HepG2 (cell line): ENCODE results near the gene FNIP2. TPM values are rescaled to one million over a fixed set of nuclear protein-coding genes. Genes with fewer than 3 reads are reported as not detected.
A peak's percentile ranks its signal among the peaks of the same experiment; 100 is the strongest.

Source experiments
- ATAC-seq: fragments of 200-7000 bp; cut with Tn5 transposase; 3 replicates; pipeline ENCODE4 v1.9.1; 2020; ENCODE audit warnings: mild to moderate bottlenecking, moderate library complexity
- BruUV-seq: library from RNA; stranded (reverse); fragments of 400-500 nt; replicated peaks from 2 replicates; lab custom pipeline; 2021; lab: Mats Ljungman, UMichigan
- CTCF ChIA-PET: fragments of 300-600 bp; formaldehyde crosslinking; extraction: SDS; loops from one replicate; lab custom pipeline; 2021; ENCODE audit warnings: low total read pairs, inconsistent platforms, low intra/inter-chr PET ratio; lab: Yijun Ruan, JAX
- POLR2A ChIA-PET: fragments of 350-600 bp; sonication (Branson Sonifier 250); formaldehyde crosslinking; loops from one replicate; lab custom pipeline; 2020; ENCODE audit warnings: antibody characterized with exemption, inconsistent platforms; lab: Yijun Ruan, JAX
- DNase-seq: peaks from one replicate; pipeline ENCODE4 v3.0.0-alpha.2; 2015; ENCODE audit warnings: low spot score
- FAIRE-seq: peaks from 3 replicates; lab custom pipeline; 2011; peaks lifted over from hg19 to GRCh38; lab: Jason Lieb, UNC
- H2AFZ ChIP-seq: one replicate; pipeline ENCODE4 v1.6.1; 2011; ENCODE audit warnings: low read length, inconsistent platforms
- H3K27ac ChIP-seq: fragments of 300-600 bp; 3 replicates; pipeline ENCODE4 v1.8.0; 2011; ENCODE audit warnings: mixed run types, mild to moderate bottlenecking, mixed read lengths, low read length, inconsistent platforms; ENCODE audit not compliant: insufficient read depth; ENCODE audit errors: extremely low read length
- H3K27me3 ChIP-seq, 2 experiments: fragments of 200-600 bp in 1 of 2; 2 replicates in 1 of 2; 3 replicates in 1 of 2; pipeline versions ENCODE4 v1.6.0 to v1.8.0; 2011; ENCODE audit warnings: low read length in 2 of 2, mild to moderate bottlenecking in 2 of 2, moderate library complexity in 2 of 2, inconsistent platforms in 1 of 2; ENCODE audit not compliant: insufficient read depth in 2 of 2, control insufficient read depth in 1 of 2
- H3K36me3 ChIP-seq, 2 experiments: fragments of 200-600 bp in 1 of 2; replicated peaks in 1 of 2; 2 replicates in 1 of 2; 3 replicates in 1 of 2; pipeline versions ENCODE4 v1.5.1 to v1.8.0; 2011; ENCODE audit warnings: low read length in 2 of 2, inconsistent platforms in 1 of 2; ENCODE audit not compliant: insufficient read depth in 2 of 2, control insufficient read depth in 1 of 2
- H3K4me1 ChIP-seq: 2 replicates; pipeline ENCODE4 v1.5.1; 2012; ENCODE audit warnings: low read length, inconsistent platforms; ENCODE audit not compliant: insufficient read depth
- H3K4me2 ChIP-seq: 2 replicates; pipeline ENCODE4 v1.6.0; 2011; ENCODE audit warnings: low read depth, low read length, inconsistent platforms
- H3K4me3 ChIP-seq, 3 experiments: fragments of 200-600 bp in 1 of 3; sonication (generic), shearing (Covaris generic) in 1 of 3; replicated peaks in 1 of 3; 2 replicates each; pipeline ENCODE4 v1.5.1; 2011 to 2016; ENCODE audit warnings: low read length in 3 of 3, inconsistent platforms in 2 of 3, low read depth in 2 of 3, mild to moderate bottlenecking in 2 of 3, control low read depth in 1 of 3, mixed read lengths in 1 of 3; ENCODE audit not compliant: insufficient read depth in 1 of 3
- H3K79me2 ChIP-seq: one replicate; pipeline ENCODE4 v1.6.1; 2011; ENCODE audit warnings: low read length, inconsistent platforms; ENCODE audit not compliant: insufficient read depth
- H3K9ac ChIP-seq: 2 replicates; pipeline ENCODE4 v1.6.0; 2011; ENCODE audit warnings: mild to moderate bottlenecking, low read depth, low read length, inconsistent platforms; ENCODE audit not compliant: insufficient read depth
- H3K9me3 ChIP-seq: 2 replicates; pipeline ENCODE4 v1.5.1; 2012; ENCODE audit warnings: mild to moderate bottlenecking, low read length
- H4K20me1 ChIP-seq: 2 replicates; pipeline ENCODE4 v1.6.0; 2011; ENCODE audit warnings: inconsistent platforms, mild to moderate bottlenecking, low read length, moderate library complexity; ENCODE audit not compliant: insufficient read depth
- AHDC1 ChIP-seq: sonication (generic); formaldehyde crosslinking; IDR thresholded peaks from 2 replicates; pipeline ENCODE4 v1.5.1; 2020; ENCODE audit warnings: mild to moderate bottlenecking, missing genetic modification reagents, borderline replicate concordance
- ELF3 ChIP-seq: IDR thresholded peaks from 2 replicates; pipeline ENCODE4 v1.6.1; 2016; ENCODE audit warnings: missing genetic modification reagents, missing compliant biosample characterization
- GABPA ChIP-seq, 2 experiments: IDR thresholded peaks; 2 replicates each; pipeline ENCODE4 v1.6.1; 2011 to 2016; ENCODE audit warnings: low read depth in 2 of 2, low read length in 1 of 2, missing biosample characterization in 1 of 2, missing genetic modification characterization in 1 of 2
- GATAD2A ChIP-seq: IDR thresholded peaks from 2 replicates; pipeline ENCODE4 v1.6.1; 2016
- MAX ChIP-seq: IDR thresholded peaks from 2 replicates; pipeline ENCODE4 v1.6.1; 2012; ENCODE audit warnings: inconsistent platforms
- MYC ChIP-seq: sonication (generic); formaldehyde crosslinking; IDR thresholded peaks from 2 replicates; pipeline ENCODE4 v1.9.0; 2021; ENCODE audit warnings: missing genetic modification reagents, borderline replicate concordance
- SAP130 ChIP-seq: IDR thresholded peaks from 2 replicates; pipeline ENCODE4 v1.6.1; 2016; ENCODE audit warnings: low read depth
- STAT6 ChIP-seq: sonication (generic); formaldehyde crosslinking; IDR thresholded peaks from 2 replicates; pipeline ENCODE4 v1.4.0; 2020; ENCODE audit warnings: missing genetic modification reagents, mild to moderate bottlenecking, borderline replicate concordance
- ZBTB38 ChIP-seq: sonication (generic); formaldehyde crosslinking; IDR thresholded peaks from 2 replicates; pipeline ENCODE4 v1.5.1; 2020; ENCODE audit warnings: mild to moderate bottlenecking, missing genetic modification reagents
- ZFYVE20 ChIP-seq: sonication (generic); formaldehyde crosslinking; IDR thresholded peaks from 2 replicates; pipeline ENCODE4 v1.8.0; 2023; ENCODE audit warnings: low read depth, mild to moderate bottlenecking, moderate library complexity, missing genetic modification reagents, borderline replicate concordance
- ZNF121 ChIP-seq: sonication (generic); formaldehyde crosslinking; IDR thresholded peaks from 2 replicates; pipeline ENCODE4 v1.5.0; 2020; ENCODE audit warnings: mild to moderate bottlenecking, missing genetic modification reagents
- ZNF782 ChIP-seq: sonication (generic); formaldehyde crosslinking; IDR thresholded peaks from 2 replicates; pipeline ENCODE4 v1.4.0; 2020; ENCODE audit warnings: missing genetic modification reagents, mild to moderate bottlenecking, borderline replicate concordance
- WGBS: methylation state at CpG from one replicate; pipeline ENCODE4 v1.1.6; 2017; ENCODE audit warnings: low lambda C conversion rate; 5-methylcytosine and 5-hydroxymethylcytosine counted together
- in situ Hi-C: cut with HindIII; loops from 2 replicates; pipeline ENCODE4 v1.10.0; 2017; ENCODE audit warnings: low pct_unique_long_range_greater_than_20kb; ENCODE audit not compliant: extremely low pct_ligation_motif_present
- intact Hi-C: fragments of 100-400 bp; cut with micrococcal nuclease; formaldehyde crosslinking; loops from one replicate; pipeline ENCODE4 v1.10.0; 2022; ENCODE audit not compliant: unreplicated experiment
- polyA plus RNA-seq, 8 experiments: library from polyadenylated mRNA; depleted of rRNA in 3 of 8; stranded (reverse) in 7 of 8; unstranded in 1 of 8; fragments of >200 nt; fragmentation: Illumina TruSeq in 4 of 8; extraction: Trizol in 4 of 8; gene quantifications; 2 replicates each; pipeline versions ENCODE4 v1.2.1 to v1.2.3, GENCODE V29; 2011 to 2016; ENCODE audit warnings: low read depth in 4 of 8, missing spikeins in 1 of 8, mixed read lengths in 1 of 8; ENCODE audit not compliant: insufficient read depth in 1 of 8
- total RNA-seq, 5 experiments: library from RNA; depleted of rRNA; stranded (reverse); fragments of >200 nt; fragmentation: Illumina TruSeq; extraction: Trizol; gene quantifications; 2 replicates each; pipeline ENCODE4 v1.2.3, GENCODE V29; 2016; ENCODE audit warnings: low read depth in 1 of 5

FNIP2 gene
- total and polyA plus RNA-seq, 2 of the 13 experiments (the other 11 are each of a cell fraction or from before 2014, with no cell fraction given), result 15.5 to 21.0 TPM

- H4K20me1 ChIP-seq, result no peaks in the 10 kb centered on the region
- in situ Hi-C loops (no loop called here), intact Hi-C loops (loop anchor here (2.0 kb wide), 3 partner anchors 15 to 43 kb away; partner anchors contain the start of gene FNIP2)
- no peaks in the 10 kb centered on the region for H3K27me3 ChIP-seq
- no peaks in the 10 kb centered on the region for H3K36me3 ChIP-seq
- peak overlapping the region; percentile 74 for H3K27ac ChIP-seq
- H3K4me1 ChIP-seq, result peaks cover 88% of the 10 kb centered on the region
- ATAC-seq, result peak; percentile 38
- H3K9me3 ChIP-seq, result no peaks in the 10 kb centered on the region
- POLR2A ChIA-PET, result interaction anchor here (0.6 to 1.5 kb wide), 2 partner anchors 11 to 29 kb away, joined by 3 to 5 read pairs; no protein-coding TSS in a partner anchor
- peaks cover 75% of the 10 kb centered on the region for H3K79me2 ChIP-seq
- no peak for FAIRE-seq
- peak overlapping the region; percentile 46 for H3K4me2 ChIP-seq
- BruUV-seq, result no TSS peak
- H3K4me3 ChIP-seq, result no peak overlapping the region; a peak in 2 of 6 replicates
- no peak overlapping the region for H2AFZ ChIP-seq
- H3K9ac ChIP-seq, result peak overlapping the region; percentile 50; the same call in 1 of the 2 replicates
- CTCF ChIA-PET, result no interaction called here
- no peak for DNase-seq
- WGBS, result 38% methylated on average over 6 of the region's 6 CpGs
- TF ChIP-seq ZNF121, result no peak
- peak; percentile 17; the same call in 1 of the 2 replicates for TF ChIP-seq SAP130 (CRISPR knock-in tag)
- TF ChIP-seq ZFYVE20 (CRISPR knock-in tag), result no peak
- peak; percentile 76 for TF ChIP-seq ELF3 (CRISPR knock-in tag)
- TF ChIP-seq AHDC1 (CRISPR knock-in tag), result no peak
- TF ChIP-seq ZBTB38 (CRISPR knock-in tag), result peak; percentile 68; the same call in 1 of the 2 replicates
- TF ChIP-seq STAT6 (CRISPR knock-in tag), result no peak
- 0 out of 2 replicates have a peak, but pooled peaks have one; percentile 53 for TF ChIP-seq GATAD2A (CRISPR knock-in tag)
- TF ChIP-seq ZNF782 (CRISPR knock-in tag), result no peak
- no peak for TF ChIP-seq MYC (CRISPR knock-in tag)
- TF ChIP-seq GABPA (IDR thresholded peaks at IDR 0.05; ENCODE audit: low read depth, low read length), result no peak
- TF ChIP-seq GABPA (CRISPR knock-in tag; IDR thresholded peaks at IDR 0.05; ENCODE audit: low read depth), result peak; percentile 31; the same call in 1 of the 2 replicates
- 0 out of 2 replicates have a peak, but pooled peaks have one; percentile 35 for TF ChIP-seq MAX
These were observed 42.9 kb downstream of the FNIP2 start for GRCh38 chr4:158811704-158812103.
